Measurements from ENCODE around the gene PCDHA7.
"Not testable (repeated sequence)": the region's sequence is repeated elsewhere in the genome, so short reads cannot be mapped to it uniquely, and the experiment has no call there.

Gene PCDHA7, protein sequence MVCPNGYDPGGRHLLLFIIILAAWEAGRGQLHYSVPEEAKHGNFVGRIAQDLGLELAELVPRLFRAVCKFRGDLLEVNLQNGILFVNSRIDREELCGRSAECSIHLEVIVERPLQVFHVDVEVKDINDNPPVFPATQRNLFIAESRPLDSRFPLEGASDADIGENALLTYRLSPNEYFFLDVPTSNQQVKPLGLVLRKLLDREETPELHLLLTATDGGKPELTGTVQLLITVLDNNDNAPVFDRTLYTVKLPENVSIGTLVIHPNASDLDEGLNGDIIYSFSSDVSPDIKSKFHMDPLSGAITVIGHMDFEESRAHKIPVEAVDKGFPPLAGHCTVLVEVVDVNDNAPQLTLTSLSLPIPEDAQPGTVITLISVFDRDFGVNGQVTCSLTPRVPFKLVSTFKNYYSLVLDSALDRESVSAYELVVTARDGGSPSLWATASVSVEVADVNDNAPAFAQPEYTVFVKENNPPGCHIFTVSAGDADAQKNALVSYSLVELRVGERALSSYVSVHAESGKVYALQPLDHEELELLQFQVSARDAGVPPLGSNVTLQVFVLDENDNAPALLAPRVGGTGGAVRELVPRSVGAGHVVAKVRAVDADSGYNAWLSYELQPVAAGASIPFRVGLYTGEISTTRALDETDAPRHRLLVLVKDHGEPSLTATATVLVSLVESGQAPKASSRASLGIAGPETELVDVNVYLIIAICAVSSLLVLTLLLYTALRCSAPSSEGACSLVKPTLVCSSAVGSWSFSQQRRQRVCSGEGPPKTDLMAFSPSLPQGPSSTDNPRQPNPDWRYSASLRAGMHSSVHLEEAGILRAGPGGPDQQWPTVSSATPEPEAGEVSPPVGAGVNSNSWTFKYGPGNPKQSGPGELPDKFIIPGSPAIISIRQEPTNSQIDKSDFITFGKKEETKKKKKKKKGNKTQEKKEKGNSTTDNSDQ

DNA sequence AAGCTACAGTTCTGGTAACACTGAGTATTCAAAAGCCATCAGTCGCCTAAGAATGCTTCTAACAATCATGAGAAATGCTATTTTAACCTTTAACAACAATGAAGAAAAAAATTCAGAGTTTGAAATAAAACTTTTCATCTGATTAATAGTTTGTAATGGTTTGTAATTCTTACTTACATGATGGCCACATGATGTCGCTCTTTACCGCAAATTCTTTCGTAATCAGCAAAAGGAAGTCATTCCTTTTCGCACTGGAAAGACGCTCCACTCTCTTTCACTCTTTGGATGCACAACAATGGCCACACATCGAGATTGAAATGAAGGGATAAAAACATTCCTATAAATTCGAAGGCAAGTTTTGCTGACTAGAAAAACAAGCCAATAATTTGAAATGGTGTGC, at the start of gene PCDHA7:
Gene PCDHA7 (plus strand): TSS at position 277 of the 400 bp plus-strand sequence. CDS start 115 bp downstream, at position 392.
- no peak for DNase-seq

DNA sequence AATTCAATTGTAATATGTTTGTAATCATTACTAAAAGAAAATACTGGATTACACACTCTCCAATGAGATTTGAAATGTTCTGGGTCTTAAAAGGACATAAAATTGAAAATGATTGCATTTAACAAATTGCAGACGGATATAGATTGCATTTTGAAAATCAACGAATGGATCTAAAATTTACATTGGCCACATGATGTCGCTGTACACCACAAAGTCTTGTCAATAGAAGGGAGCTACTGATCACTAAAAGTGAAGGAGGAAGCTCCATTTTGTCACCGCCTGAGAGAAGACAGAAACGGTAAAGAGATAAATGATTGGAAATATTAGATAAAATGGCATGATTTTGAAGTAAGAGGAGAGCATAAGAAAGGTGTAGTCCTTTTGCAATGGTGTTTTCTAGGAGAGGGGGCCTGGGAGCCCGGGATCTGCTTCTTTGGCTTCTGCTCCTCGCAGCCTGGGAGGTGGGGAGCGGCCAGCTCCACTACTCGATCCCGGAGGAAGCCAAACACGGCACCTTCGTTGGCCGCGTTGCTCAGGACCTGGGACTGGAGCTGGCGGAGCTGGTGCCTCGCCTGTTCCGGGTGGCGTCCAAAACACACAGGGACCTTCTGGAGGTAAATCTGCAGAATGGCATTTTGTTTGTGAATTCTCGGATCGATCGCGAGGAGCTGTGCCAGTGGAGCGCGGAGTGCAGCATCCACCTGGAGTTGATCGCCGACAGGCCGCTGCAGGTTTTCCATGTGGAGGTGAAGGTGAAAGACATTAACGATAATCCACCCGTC, 48.0 kb upstream of the PCDHA7 start, which contains the start of gene PCDHA1:
Gene PCDHA1 (plus strand): TSS at position 236 of the 782 bp plus-strand sequence.
- DNase-seq: peak; percentile 13

DNA sequence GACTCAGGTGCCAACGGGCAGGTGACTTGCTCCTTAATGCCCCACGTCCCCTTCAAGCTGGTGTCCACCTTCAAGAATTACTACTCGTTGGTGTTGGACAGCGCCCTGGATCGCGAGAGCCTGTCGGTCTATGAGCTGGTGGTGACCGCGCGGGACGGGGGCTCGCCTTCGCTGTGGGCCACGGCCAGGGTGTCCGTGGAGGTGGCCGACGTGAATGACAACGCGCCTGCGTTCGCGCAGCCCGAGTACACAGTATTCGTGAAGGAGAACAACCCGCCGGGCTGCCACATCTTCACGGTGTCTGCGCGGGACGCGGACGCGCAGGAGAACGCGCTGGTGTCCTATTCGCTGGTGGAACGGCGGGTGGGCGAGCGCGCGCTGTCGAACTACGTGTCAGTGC, 46.6 kb upstream of the PCDHA7 start:
- DNase-seq: not testable (repeated sequence)

DNA sequence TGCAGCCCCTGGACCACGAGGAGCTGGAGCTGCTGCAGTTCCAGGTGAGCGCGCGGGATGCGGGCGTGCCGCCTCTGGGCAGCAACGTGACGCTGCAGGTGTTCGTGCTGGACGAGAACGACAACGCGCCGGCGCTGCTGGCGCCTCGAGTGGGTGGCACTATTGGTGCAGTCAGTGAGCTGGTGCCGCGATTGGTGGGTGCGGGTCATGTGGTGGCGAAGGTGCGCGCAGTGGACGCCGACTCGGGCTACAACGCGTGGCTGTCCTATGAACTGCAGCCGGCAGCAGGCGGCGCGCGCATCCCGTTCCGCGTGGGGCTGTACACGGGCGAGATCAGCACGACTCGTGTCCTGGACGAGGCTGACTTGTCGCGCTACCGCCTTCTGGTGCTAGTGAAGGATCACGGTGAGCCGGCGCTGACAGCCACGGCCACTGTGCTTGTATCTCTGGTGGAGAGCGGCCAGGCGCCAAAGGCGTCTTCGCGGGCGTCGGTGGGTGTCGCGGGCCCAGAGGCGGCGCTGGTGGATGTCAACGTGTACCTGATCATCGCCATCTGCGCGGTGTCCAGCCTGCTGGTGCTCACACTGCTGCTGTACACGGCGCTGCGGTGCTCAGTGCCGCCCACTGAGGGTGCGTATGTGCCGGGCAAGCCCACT, 46.1 kb upstream of the PCDHA7 start:
- DNase-seq: not testable (repeated sequence)

DNA sequence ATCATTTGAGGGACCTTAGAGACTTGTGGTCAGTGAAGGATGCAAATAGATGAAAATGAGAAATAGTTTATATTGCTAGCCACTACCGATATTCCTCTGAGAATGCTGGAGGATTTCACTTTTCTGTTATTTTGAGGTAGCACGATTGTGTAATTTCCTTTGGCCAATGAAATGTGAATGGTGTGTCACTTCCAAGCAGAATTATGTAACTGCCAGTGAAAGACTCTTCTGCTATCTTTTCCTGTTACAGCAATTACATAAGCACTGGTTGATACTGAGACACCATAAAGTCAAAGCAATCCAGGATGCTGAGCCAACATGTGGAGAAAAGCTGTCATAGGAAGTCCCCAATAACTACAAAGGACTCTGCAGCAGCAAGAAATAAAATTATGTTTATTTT, 43.0 kb upstream of the PCDHA7 start:
- no peak for DNase-seq

DNA sequence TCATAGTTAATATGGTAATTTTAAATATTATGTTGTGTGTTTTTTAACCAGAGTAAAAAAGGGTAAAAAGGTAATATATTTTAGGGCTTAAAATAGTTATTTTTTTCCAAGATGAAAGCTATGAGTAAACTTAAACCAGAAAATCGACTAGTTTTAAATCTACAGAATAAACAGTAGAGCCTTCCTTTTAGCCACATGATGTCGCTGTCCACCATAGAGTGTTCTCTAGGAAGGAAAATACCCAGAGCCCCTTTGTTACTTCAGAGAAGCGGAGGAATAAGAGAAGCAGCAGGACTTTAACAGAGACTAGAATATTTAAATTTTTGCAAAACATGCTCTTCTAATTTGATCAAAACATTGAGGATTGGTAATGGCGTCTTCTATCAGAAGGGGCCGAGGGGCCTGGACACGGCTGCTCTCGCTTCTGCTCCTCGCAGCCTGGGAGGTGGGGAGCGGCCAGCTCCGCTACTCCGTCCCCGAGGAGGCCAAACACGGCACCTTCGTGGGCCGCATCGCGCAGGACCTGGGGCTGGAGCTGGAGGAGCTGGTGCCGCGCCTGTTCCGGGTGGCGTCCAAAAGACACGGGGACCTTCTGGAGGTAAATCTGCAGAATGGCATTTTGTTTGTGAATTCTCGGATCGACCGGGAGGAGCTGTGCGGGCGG, 39.3 kb upstream of the PCDHA7 start, which contains the start of gene PCDHA2:
Gene PCDHA2 (plus strand): TSS at position 258 of the 664 bp plus-strand sequence.
- peak; percentile 43 for DNase-seq

DNA sequence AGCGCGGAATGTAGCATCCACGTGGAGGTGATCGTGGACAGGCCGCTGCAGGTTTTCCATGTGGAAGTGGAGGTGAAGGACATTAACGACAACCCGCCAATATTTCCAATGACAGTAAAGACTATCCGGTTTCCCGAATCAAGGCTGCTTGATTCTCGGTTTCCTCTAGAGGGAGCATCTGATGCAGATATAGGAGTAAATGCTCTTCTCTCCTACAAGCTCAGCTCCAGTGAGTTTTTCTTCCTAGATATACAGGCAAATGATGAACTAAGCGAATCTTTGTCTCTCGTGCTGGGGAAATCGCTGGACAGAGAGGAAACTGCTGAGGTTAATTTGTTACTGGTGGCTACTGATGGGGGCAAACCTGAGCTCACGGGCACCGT, 38.8 kb upstream of the PCDHA7 start:
- DNase-seq: peak; percentile 18

DNA sequence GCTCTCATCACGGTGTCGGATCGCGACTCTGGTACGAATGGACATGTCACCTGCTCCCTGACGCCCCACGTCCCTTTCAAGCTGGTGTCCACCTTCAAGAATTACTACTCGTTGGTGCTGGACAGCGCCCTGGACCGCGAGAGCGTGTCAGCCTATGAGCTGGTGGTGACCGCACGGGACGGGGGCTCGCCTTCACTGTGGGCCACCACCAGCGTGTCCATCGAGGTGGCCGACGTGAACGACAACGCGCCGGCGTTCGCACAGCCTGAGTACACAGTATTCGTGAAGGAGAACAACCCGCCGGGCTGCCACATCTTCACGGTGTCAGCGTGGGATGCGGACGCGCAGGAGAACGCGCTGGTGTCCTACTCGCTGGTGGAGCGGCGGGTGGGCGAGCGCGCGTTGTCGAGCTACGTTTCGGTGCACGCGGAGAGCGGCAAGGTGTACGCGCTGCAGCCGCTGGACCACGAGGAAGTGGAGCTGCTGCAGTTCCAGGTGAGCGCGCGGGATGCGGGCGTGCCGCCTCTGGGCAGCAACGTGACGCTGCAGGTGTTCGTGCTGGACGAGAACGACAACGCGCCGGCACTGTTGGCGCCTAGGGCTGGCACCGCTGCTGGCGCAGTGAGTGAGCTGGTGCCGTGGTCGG, 37.9 kb upstream of the PCDHA7 start:
- DNase-seq: not testable (repeated sequence)

DNA sequence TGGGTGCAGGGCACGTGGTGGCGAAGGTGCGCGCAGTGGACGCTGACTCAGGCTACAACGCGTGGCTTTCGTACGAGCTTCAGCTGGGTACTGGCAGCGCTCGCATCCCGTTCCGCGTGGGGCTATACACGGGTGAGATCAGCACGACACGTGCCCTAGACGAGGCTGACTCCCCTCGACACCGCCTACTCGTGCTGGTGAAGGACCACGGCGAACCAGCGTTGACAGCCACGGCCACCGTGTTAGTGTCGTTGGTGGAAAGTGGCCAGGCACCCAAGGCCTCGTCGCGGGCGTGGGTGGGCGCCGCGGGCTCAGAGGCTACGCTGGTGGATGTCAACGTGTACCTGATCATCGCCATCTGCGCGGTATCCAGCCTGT, 37.4 kb upstream of the PCDHA7 start:
- no peak for DNase-seq

DNA sequence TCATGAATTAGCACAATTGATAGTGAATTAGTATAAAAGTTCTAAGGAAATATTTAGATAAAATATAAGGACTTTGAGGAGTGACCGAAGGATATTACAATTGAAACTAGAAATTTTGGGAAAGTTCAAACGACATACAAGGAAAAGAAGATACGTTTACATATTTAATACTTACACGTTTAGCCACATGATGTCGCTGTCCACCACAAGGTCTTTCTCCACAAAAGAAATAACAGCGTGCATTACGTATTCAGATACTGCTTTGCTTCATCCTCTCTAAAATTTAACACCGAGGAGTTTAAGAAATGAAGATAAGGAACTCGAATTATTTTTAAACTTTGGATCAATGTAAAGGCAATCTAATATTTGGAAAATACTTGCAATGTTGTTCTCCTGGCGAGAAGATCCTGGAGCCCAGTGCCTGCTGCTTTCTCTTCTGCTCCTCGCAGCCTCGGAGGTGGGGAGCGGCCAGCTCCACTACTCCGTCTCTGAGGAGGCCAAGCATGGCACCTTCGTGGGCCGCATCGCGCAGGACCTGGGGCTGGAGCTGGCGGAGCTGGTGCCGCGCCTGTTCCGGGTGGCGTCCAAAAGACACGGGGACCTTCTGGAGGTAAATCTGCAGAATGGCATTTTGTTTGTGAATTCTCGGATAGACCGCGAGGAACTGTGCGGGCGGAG, 33.1 kb upstream of the PCDHA7 start, which contains the start of gene PCDHA3:
Gene PCDHA3 (plus strand): TSS at position 242 of the 678 bp plus-strand sequence.
- no peak for DNase-seq

DNA sequence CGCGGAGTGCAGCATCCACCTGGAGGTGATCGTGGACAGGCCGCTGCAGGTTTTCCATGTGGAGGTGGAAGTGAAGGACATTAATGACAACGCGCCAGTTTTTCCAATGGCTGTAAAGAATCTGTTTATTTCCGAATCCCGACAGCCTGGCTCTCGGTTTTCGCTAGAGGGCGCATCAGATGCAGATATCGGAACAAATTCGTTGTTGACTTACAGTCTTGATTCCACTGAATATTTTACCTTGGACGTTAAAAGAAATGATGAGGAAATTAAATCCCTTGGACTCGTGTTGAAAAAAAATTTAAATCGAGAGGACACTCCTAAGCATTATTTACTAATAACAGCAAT, 32.6 kb upstream of the PCDHA7 start:
- no peak for DNase-seq

DNA sequence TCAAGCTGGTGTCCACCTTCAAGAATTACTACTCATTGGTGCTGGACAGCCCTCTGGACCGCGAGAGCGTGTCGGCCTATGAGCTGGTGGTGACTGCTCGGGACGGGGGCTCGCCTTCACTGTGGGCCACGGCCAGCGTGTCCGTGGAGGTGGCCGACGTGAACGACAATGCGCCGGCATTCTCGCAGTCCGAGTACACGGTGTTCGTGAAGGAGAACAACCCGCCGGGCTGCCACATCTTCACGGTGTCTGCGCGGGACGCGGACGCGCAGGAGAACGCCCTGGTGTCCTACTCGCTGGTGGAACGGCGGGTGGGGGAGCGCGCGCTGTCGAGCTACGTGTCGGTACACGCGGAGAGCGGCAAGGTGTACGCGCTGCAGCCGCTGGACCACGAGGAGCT, 31.7 kb upstream of the PCDHA7 start:
- not testable (repeated sequence) for DNase-seq

DNA sequence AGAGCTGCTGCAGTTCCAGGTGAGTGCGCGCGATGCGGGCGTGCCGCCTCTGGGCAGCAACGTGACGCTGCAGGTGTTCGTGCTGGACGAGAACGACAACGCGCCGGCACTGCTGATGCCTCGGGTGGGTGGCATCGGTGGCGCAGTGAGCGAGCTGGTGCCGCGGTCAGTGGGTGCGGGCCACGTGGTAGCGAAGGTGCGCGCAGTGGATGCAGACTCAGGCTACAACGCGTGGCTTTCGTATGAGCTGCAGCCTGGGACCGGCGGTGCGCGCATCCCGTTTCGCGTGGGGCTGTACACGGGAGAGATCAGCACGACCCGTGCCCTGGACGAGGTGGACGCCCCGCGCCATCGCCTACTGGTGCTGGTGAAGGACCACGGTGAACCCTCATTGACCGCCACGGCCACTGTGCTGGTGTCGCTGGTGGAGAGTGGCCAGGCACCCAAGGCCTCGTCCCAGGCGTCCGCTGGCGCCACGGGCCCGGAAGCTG, 31.2 kb upstream of the PCDHA7 start:
- no peak for DNase-seq

DNA sequence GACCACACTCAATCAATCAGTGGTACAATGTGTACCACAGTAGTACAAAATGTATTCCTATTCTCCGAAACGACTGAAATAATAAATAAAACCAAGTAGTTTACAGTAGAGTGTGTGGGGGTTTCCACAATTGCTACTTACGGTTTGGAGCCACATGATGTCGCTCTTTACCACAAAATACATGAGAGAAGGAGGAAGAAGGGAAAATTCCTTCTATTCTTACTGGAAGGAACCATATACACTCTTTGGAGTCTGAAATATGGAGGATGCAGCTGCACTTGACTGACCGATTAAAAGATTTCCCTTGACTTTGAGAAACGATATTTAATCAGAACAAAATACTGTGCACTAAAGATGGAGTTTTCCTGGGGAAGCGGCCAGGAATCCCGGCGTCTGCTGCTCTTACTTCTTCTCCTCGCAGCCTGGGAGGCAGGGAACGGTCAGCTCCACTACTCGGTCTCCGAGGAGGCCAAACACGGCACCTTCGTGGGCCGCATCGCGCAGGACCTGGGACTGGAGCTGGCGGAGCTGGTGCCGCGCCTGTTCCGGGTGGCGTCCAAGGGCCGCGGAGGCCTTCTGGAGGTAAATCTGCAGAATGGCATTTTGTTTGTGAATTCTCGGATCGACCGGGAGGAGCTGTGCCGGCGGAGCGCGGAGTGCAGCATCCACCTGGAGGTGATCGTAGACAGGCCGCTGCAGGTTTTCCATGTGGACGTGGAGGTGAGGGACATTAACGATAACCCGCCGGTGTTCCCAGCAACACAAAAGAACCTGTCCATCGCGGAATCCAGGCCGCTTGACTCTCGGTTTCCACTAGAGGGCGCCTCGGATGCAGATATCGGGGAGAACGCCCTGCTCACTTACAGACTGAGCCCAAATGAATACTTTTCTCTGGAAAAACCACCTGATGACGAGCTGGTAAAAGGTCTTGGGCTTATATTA, 27.0 kb upstream of the PCDHA7 start, which contains the start of gene PCDHA4:
Gene PCDHA4 (plus strand): TSS at position 235 of the 942 bp plus-strand sequence.
- DNase-seq: peak; percentile 27

DNA sequence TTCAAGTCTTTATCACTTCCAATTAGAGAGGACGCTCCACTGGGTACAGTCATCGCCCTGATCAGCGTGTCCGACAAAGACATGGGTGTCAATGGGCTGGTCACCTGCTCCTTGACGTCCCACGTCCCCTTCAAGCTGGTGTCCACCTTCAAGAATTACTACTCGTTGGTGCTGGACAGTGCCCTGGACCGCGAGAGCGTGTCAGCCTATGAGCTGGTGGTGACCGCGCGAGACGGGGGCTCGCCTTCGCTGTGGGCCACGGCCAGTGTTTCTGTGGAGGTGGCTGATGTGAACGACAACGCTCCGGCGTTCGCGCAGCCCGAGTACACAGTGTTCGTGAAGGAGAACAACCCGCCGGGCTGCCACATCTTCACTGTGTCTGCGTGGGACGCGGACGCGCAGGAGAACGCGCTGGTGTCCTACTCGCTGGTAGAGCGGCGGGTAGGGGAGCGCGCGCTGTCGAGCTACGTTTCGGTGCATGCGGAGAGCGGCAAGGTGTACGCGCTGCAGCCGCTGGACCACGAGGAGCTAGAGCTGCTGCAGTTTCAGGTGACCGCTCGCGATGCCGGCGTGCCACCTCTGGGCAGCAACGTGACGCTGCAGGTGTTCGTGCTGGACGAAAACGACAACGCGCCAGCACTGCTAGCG, 25.7 kb upstream of the PCDHA7 start:
- not testable (repeated sequence) for DNase-seq

DNA sequence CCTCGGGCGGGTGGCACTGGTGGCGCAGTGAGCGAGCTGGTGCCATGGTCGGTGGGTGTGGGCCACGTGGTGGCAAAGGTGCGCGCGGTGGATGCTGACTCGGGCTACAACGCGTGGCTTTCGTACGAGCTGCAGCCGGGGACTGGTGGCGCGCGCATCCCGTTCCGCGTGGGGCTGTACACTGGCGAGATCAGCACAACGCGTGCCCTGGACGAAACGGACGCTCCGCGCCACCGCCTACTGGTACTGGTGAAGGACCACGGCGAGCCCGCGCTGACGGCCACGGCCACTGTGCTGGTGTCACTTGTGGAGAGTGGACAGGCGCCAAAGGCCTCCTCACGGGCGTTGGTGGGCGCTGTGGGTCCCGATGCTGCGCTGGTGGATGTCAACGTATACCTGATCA, 25.2 kb upstream of the PCDHA7 start:
- DNase-seq: no peak

DNA sequence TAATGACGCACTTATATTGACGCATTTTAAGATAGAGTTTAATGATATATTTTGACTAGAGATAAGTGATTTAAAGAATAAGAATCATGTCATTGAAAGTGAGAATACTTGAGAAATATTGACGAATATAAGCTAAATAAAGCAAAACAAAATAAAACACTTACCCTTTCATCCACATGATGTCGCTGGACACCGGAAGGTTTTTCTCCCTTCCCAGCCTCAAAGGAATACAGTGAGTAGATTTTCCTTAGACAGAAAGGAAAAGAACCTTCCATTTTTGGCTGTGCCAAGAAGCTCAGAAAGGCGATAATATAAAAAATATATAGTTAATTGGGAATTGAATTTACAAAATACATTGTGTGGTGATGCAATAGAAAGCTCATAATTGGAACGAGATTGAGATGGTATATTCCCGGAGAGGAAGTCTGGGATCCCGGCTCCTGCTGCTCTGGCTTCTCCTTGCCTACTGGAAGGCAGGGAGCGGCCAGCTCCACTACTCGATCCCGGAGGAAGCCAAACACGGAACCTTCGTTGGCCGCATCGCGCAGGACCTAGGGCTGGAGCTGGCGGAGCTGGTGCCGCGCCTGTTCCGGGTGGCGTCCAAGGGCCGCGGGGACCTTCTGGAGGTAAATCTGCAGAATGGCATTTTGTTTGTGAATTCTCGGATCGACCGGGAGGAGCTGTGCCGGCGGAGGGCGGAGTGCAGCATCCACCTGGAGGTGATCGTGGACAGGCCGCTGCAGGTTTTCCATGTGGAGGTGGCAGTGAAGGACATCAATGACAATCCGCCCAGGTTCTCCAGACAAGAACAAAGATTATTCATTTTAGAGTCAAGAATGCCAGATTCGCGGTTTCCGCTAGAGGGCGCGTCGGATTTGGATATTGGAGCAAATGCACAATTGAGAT, 12.4 kb upstream of the PCDHA7 start, which contains the start of gene PCDHA5:
Gene PCDHA5 (plus strand): TSS at position 239 of the 906 bp plus-strand sequence.
- peak; percentile 60 for DNase-seq
